Endothelial cell of umbilical vein (primary cell): ENCODE data around the gene RBM5. TPM values are rescaled to one million over a fixed set of nuclear protein-coding genes. Genes with fewer than 3 reads are reported as not detected.

ENCODE experiments used
- BruUV-seq: library from RNA; stranded (reverse); fragments of 400-500 nt; replicated peaks from 2 replicates; lab custom pipeline; 2021; lab: Mats Ljungman, UMichigan
- CTCF ChIA-PET: fragments of 300-600, 350-600 bp; sonication (Branson Sonifier 250); formaldehyde crosslinking; loops from one replicate; lab custom pipeline; 2021; ENCODE audit warnings: antibody characterized with exemption, inconsistent platforms; lab: Charles Lee
- POLR2A ChIA-PET: fragments of 300-600, 350-600 bp; sonication (Branson Sonifier 250); formaldehyde crosslinking; loops from one replicate; lab custom pipeline; 2021; ENCODE audit warnings: antibody characterized with exemption, inconsistent platforms; lab: Charles Lee
- DNase-seq: peaks from one replicate; pipeline ENCODE4 v3.0.0-alpha.2; 2011; ENCODE audit warnings: low read depth, low spot score
- FAIRE-seq: peaks from 2 replicates; lab custom pipeline; 2011; peaks lifted over from hg19 to GRCh38; lab: Jason Lieb, UNC
- H2AFZ ChIP-seq: 2 replicates; pipeline ENCODE4 v1.6.0; 2012; ENCODE audit warnings: low read depth, low read length, control low read depth, inconsistent platforms
- H3K27ac ChIP-seq: 2 replicates; pipeline ENCODE4 v1.5.1; 2011; ENCODE audit warnings: low read depth, mild to moderate bottlenecking, control low read depth, low read length, moderate library complexity; ENCODE audit not compliant: insufficient read depth
- H3K27me3 ChIP-seq, 2 experiments: 2 replicates each; pipeline versions ENCODE4 v1.6.0 to v1.6.1; 2011; ENCODE audit warnings: low read length in 2 of 2, mixed read lengths in 1 of 2; ENCODE audit not compliant: control insufficient read depth in 2 of 2, insufficient read depth in 2 of 2
- H3K36me3 ChIP-seq, 2 experiments: 2 replicates in 1 of 2; 3 replicates in 1 of 2; pipeline ENCODE4 v1.5.1; 2011; ENCODE audit warnings: low read length in 2 of 2, mild to moderate bottlenecking in 1 of 2, moderate library complexity in 1 of 2; ENCODE audit not compliant: control insufficient read depth in 2 of 2, insufficient read depth in 2 of 2; ENCODE audit errors: extremely low read depth in 1 of 2
- H3K4me1 ChIP-seq: 3 replicates; pipeline ENCODE4 v1.5.1; 2011; ENCODE audit warnings: mild to moderate bottlenecking, low read length; ENCODE audit not compliant: control insufficient read depth, insufficient read depth; ENCODE audit errors: extremely low read depth
- H3K4me2 ChIP-seq: 2 replicates; pipeline ENCODE4 v1.6.1; 2011; ENCODE audit warnings: low read length, control low read depth, mixed read lengths; ENCODE audit not compliant: insufficient read depth
- H3K4me3 ChIP-seq, 3 experiments: fragments of 200-600 bp in 1 of 3; sonication (generic), shearing (Covaris generic) in 1 of 3; replicated peaks in 1 of 3; 2 replicates each; pipeline ENCODE4 v1.5.1; 2011 to 2016; ENCODE audit warnings: control low read depth in 3 of 3, low read length in 3 of 3, mild to moderate bottlenecking in 2 of 3, inconsistent platforms in 1 of 3, low read depth in 1 of 3, moderate library complexity in 1 of 3; ENCODE audit not compliant: insufficient read depth in 1 of 3
- H3K79me2 ChIP-seq: 2 replicates; pipeline ENCODE4 v1.6.0; 2012; ENCODE audit warnings: low read length, inconsistent platforms; ENCODE audit not compliant: control insufficient read depth, insufficient read depth
- H3K9ac ChIP-seq: replicated peaks from 2 replicates; pipeline ENCODE3; 2011; ENCODE audit warnings: low read length, control low read depth; ENCODE audit not compliant: insufficient read depth; ENCODE audit errors: extremely low read depth
- H3K9me1 ChIP-seq: replicated peaks from 3 replicates; pipeline ENCODE4 v1.6.0; 2011; ENCODE audit warnings: mild to moderate bottlenecking, low read length; ENCODE audit not compliant: control insufficient read depth, insufficient read depth; ENCODE audit errors: extremely low read depth
- H3K9me3 ChIP-seq: replicated peaks from 2 replicates; pipeline ENCODE4 v1.5.1; 2012; ENCODE audit warnings: low read length, inconsistent platforms; ENCODE audit not compliant: control insufficient read depth, insufficient read depth
- H4K20me1 ChIP-seq: replicated peaks from 2 replicates; pipeline ENCODE3; 2011; ENCODE audit warnings: mild to moderate bottlenecking, low read length; ENCODE audit not compliant: control insufficient read depth, insufficient read depth; ENCODE audit errors: extremely low read depth
- CTCF ChIP-seq, 2 donors: IDR thresholded peaks; 1 replicate in 1 of 2; 2 replicates in 1 of 2; pipeline ENCODE4 v1.5.1; 2011; ENCODE audit warnings: low read length in 2 of 2, mild to moderate bottlenecking in 2 of 2, moderate library complexity in 2 of 2, control low read depth in 1 of 2, inconsistent platforms in 1 of 2, low read depth in 1 of 2; ENCODE audit not compliant: insufficient read depth in 1 of 2; ENCODE audit errors: extremely low read depth in 1 of 2
- GATA2 ChIP-seq: IDR thresholded peaks from 2 replicates; pipeline ENCODE4 v1.7.0; 2011; ENCODE audit warnings: low read depth, mild to moderate bottlenecking, moderate library complexity, mixed read lengths, low read length; ENCODE audit not compliant: insufficient read length, insufficient read depth
- JUN ChIP-seq: IDR thresholded peaks from 2 replicates; pipeline ENCODE4 v1.6.1; 2011; ENCODE audit warnings: borderline replicate concordance, low read depth; ENCODE audit not compliant: insufficient read length, insufficient read depth
- MAX ChIP-seq: IDR thresholded peaks from 2 replicates; pipeline ENCODE4 v1.6.1; 2011; ENCODE audit not compliant: insufficient read depth, insufficient read length
- MYC ChIP-seq: IDR thresholded peaks from one replicate; pipeline ENCODE4 v1.6.1; 2011; ENCODE audit warnings: mild to moderate bottlenecking, low read depth, low read length
- POLR2A ChIP-seq: IDR thresholded peaks from 2 replicates; pipeline ENCODE4 v1.6.1; 2012; ENCODE audit warnings: low read depth, mild to moderate bottlenecking, control low read depth, low read length
- dilution Hi-C: fragments of 300-500 bp; cut with MboI; formaldehyde crosslinking; loops from one replicate; pipeline ENCODE4 v1.15.0; 2019; ENCODE audit warnings: low sequenced_read_pairs; ENCODE audit not compliant: extremely low pct_ligation_motif_present
- intact Hi-C: fragments of 100-400 bp; cut with micrococcal nuclease; formaldehyde crosslinking; loops from one replicate; pipeline ENCODE4 v1.10.0; 2022
- polyA plus RNA-seq, 4 experiments: library from polyadenylated mRNA; depleted of rRNA in 3 of 4; stranded (reverse) in 3 of 4; unstranded in 1 of 4; fragments of >200 nt; gene quantifications; 2 replicates each; pipeline versions ENCODE4 v1.2.1 to v1.2.3, GENCODE V29; 2011 to 2012; ENCODE audit warnings: missing spikeins in 1 of 4
- total RNA-seq: library from RNA; stranded (reverse); gene quantifications from 2 replicates; pipeline ENCODE4 v1.2.3, GENCODE V29; 2021

The RBM5 gene
- total and polyA plus RNA-seq, 2 donors (not counting 3 experiments of a cell fraction or from before 2014, with no cell fraction given), result 190 to 218 TPM

GRCh38 chr3:50090984-50091383 lies 2.3 kb downstream of the RBM5 start:
- TF ChIP-seq MAX (no peak), MYC (no peak), GATA2 (no peak), CTCF (IDR thresholded peaks at IDR 0.05; ENCODE audit: extremely low read depth in 1 of 2, insufficient read depth in 1 of 2, low read depth in 1 of 2, low read length in 2 of 2) (no peak), JUN (no peak), POLR2A (no peak)
- H3K9me1 ChIP-seq, result no peaks in the 10 kb centered on the region
- H3K4me2 ChIP-seq, result peak overlapping the region; percentile 83
- no peak overlapping the region for H3K27ac ChIP-seq
- no peaks in the 10 kb centered on the region for H3K27me3 ChIP-seq
- CTCF ChIA-PET, result interaction anchor here (1.3 kb wide), 2 partner anchors 11 to 17 kb away, joined by 3 to 4 read pairs; no protein-coding TSS in a partner anchor
- POLR2A ChIA-PET, result interaction anchor here (1.4 kb wide), 1 partner anchor 151 kb away, joined by 6 read pairs; no protein-coding TSS in a partner anchor
- FAIRE-seq, result no peak
- no TSS peak for BruUV-seq
- peaks cover 14% of the 10 kb centered on the region for H3K4me1 ChIP-seq
- H3K4me3 ChIP-seq, result peak overlapping the region in 1 of 3 experiments; percentile 82
- intact Hi-C loops, result no loop called here
- peaks cover 8% of the 10 kb centered on the region for H4K20me1 ChIP-seq
- H3K9ac ChIP-seq, result no peak overlapping the region
- H3K36me3 ChIP-seq, result peaks cover 32 to 42% of the 10 kb centered on the region in 2 experiments
- dilution Hi-C loops, result no loop called here
- H2AFZ ChIP-seq, result no peak overlapping the region
- no peak for DNase-seq
- H3K79me2 ChIP-seq, result peaks cover 58% of the 10 kb centered on the region
- H3K9me3 ChIP-seq, result no peaks in the 10 kb centered on the region
